ENCODE data around the gene ESPL1. TPM values are rescaled to one million over a fixed set of nuclear protein-coding genes. Genes with fewer than 3 reads are reported as not detected.

ESPL1 gene
- total and polyA plus RNA-seq, 2 donors (not counting 3 experiments of a cell fraction or from before 2014, with no cell fraction given) = 16.2 to 42.7 TPM

GRCh38 chr12:53225635-53226424 is 42.3 kb upstream of the ESPL1 start:
- no peaks in the 10 kb centered on the region for H3K9me3 ChIP-seq (replicated peaks; ENCODE audit: control insufficient read depth, insufficient read depth, low read length)
- H3K4me2 ChIP-seq (ENCODE audit: insufficient read depth, low read length) = no peak overlapping the region
- no peak overlapping the region for H3K4me3 ChIP-seq (replicated peaks in 1 of 3; ENCODE audit: insufficient read depth in 1 of 3, low read depth in 1 of 3, low read length in 3 of 3)
- FAIRE-seq (no peak), DNase-seq (ENCODE audit: low read depth, low spot score) (no peak)
- ChIA-PET POLR2A (no interaction called here), CTCF (interaction anchor here (0.9 kb wide), 1 partner anchor 10 kb away, joined by 3 read pairs; no protein-coding TSS in a partner anchor)
- H3K36me3 ChIP-seq (ENCODE audit: control insufficient read depth in 2 of 2, extremely low read depth in 1 of 2, insufficient read depth in 2 of 2, low read length in 2 of 2) = no peaks in the 10 kb centered on the region
- dilution Hi-C loops (cut with MboI; ENCODE audit: extremely low pct_ligation_motif_present, low sequenced_read_pairs) (no loop called here), intact Hi-C loops (cut with micrococcal nuclease) (no loop called here)
- peaks cover 22% of the 10 kb centered on the region for H3K4me1 ChIP-seq (ENCODE audit: control insufficient read depth, extremely low read depth, insufficient read depth, low read length)
- H2AFZ ChIP-seq (ENCODE audit: low read depth, low read length) = no peak overlapping the region
- H3K79me2 ChIP-seq (ENCODE audit: control insufficient read depth, insufficient read depth, low read length) = no peaks in the 10 kb centered on the region
- TF ChIP-seq JUN (IDR thresholded peaks at IDR 0.05; ENCODE audit: borderline replicate concordance, insufficient read depth, insufficient read length, low read depth) = no peak
- no peaks in the 10 kb centered on the region for H3K9me1 ChIP-seq (replicated peaks; ENCODE audit: control insufficient read depth, extremely low read depth, insufficient read depth, low read length)
- H3K27ac ChIP-seq (ENCODE audit: insufficient read depth, low read depth, low read length) = no peak overlapping the region
- BruUV-seq (replicated peaks) = no TSS peak
- no peaks in the 10 kb centered on the region for H3K27me3 ChIP-seq (ENCODE audit: control insufficient read depth in 2 of 2, insufficient read depth in 2 of 2, low read length in 2 of 2)
- H3K9ac ChIP-seq (replicated peaks; ENCODE audit: extremely low read depth, insufficient read depth, low read length) = no peak overlapping the region
- H4K20me1 ChIP-seq (replicated peaks; ENCODE audit: control insufficient read depth, extremely low read depth, insufficient read depth, low read length) = no peaks in the 10 kb centered on the region

- POLR2A ChIA-PET = no interaction called here
Observed at GRCh38 chr12:53226815-53227214, 41.3 kb upstream of the ESPL1 start.

More at GRCh38 chr12:53226815-53227214, 41.3 kb upstream of the ESPL1 start:
- Histone ChIP-seq H3K4me3 (replicated peaks in 1 of 3; ENCODE audit: insufficient read depth in 1 of 3, low read depth in 1 of 3, low read length in 3 of 3) (no peak overlapping the region), H3K4me1 (ENCODE audit: control insufficient read depth, extremely low read depth, insufficient read depth, low read length) (peaks cover 17% of the 10 kb centered on the region), H2AFZ (ENCODE audit: low read depth, low read length) (no peak overlapping the region), H3K4me2 (ENCODE audit: insufficient read depth, low read length) (no peak overlapping the region), H3K27ac (ENCODE audit: insufficient read depth, low read depth, low read length) (no peak overlapping the region), H3K79me2 (ENCODE audit: control insufficient read depth, insufficient read depth, low read length) (no peaks in the 10 kb centered on the region), H3K36me3 (ENCODE audit: control insufficient read depth in 2 of 2, extremely low read depth in 1 of 2, insufficient read depth in 2 of 2, low read length in 2 of 2) (no peaks in the 10 kb centered on the region), H4K20me1 (replicated peaks; ENCODE audit: control insufficient read depth, extremely low read depth, insufficient read depth, low read length) (no peaks in the 10 kb centered on the region), H3K9me3 (replicated peaks; ENCODE audit: control insufficient read depth, insufficient read depth, low read length) (no peaks in the 10 kb centered on the region), H3K27me3 (ENCODE audit: control insufficient read depth in 2 of 2, insufficient read depth in 2 of 2, low read length in 2 of 2) (peaks cover 0 to 5% of the 10 kb centered on the region in 2 experiments), H3K9me1 (replicated peaks; ENCODE audit: control insufficient read depth, extremely low read depth, insufficient read depth, low read length) (no peaks in the 10 kb centered on the region), H3K9ac (replicated peaks; ENCODE audit: extremely low read depth, insufficient read depth, low read length) (no peak overlapping the region)
- intact Hi-C loops (cut with micrococcal nuclease) = no loop called here
- BruUV-seq (replicated peaks) = no TSS peak
- FAIRE-seq (no peak), DNase-seq (ENCODE audit: low read depth, low spot score) (no peak)
- dilution Hi-C loops (cut with MboI; ENCODE audit: extremely low pct_ligation_motif_present, low sequenced_read_pairs) = no loop called here
- CTCF ChIA-PET = no interaction called here
- TF ChIP-seq CTCF (IDR thresholded peaks at IDR 0.05; ENCODE audit: extremely low read depth in 1 of 2, insufficient read depth in 1 of 2, low read depth in 1 of 2, low read length in 2 of 2) (no peak), MYC (IDR thresholded peaks at IDR 0.05; ENCODE audit: low read depth, low read length) (no peak), FOS (IDR thresholded peaks at IDR 0.05; ENCODE audit: borderline replicate concordance, insufficient read depth, low read length) (no peak), GATA2 (IDR thresholded peaks at IDR 0.05; ENCODE audit: insufficient read depth, insufficient read length, low read depth, low read length) (no peak), POLR2A (IDR thresholded peaks at IDR 0.05; ENCODE audit: low read depth, low read length) (no peak), MAX (IDR thresholded peaks at IDR 0.05; ENCODE audit: insufficient read depth, insufficient read length) (no peak), EZH2 (IDR thresholded peaks at IDR 0.05; ENCODE audit: borderline replicate concordance, low read depth, low read length, severe bottlenecking) (no peak), JUN (IDR thresholded peaks at IDR 0.05; ENCODE audit: borderline replicate concordance, insufficient read depth, insufficient read length, low read depth) (no peak), POLR2AphosphoS5 (IDR thresholded peaks at IDR 0.05; ENCODE audit: insufficient read depth, low read depth, low read length) (no peak)
